ENCODE measurements around the gene RELCH. TPM values are rescaled to one million over a fixed set of nuclear protein-coding genes. Genes with fewer than 3 reads are reported as not detected.

RELCH gene
- total RNA-seq, 1 donor from 2014 or later: 44.6 TPM

DNA sequence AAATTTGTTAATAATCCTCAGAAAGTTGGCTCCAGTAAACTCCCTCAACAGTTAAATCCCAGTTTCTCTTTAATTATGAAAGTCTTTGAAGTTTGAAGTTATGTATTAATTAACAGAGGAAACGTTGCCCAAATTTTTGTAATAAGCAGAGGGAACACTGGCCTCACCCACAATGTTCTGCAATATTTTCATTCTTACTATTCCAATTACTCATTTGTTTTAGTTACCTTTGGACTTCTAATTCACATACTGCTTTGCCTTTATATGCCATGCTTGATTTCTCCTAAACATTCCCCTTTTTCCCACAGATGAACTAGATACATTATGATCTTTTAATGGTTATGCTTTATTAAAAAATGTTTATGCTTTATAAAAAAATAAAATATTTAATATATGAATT is 61.3 kb downstream of the RELCH start:
- TF ChIP-seq, protein P1, sequence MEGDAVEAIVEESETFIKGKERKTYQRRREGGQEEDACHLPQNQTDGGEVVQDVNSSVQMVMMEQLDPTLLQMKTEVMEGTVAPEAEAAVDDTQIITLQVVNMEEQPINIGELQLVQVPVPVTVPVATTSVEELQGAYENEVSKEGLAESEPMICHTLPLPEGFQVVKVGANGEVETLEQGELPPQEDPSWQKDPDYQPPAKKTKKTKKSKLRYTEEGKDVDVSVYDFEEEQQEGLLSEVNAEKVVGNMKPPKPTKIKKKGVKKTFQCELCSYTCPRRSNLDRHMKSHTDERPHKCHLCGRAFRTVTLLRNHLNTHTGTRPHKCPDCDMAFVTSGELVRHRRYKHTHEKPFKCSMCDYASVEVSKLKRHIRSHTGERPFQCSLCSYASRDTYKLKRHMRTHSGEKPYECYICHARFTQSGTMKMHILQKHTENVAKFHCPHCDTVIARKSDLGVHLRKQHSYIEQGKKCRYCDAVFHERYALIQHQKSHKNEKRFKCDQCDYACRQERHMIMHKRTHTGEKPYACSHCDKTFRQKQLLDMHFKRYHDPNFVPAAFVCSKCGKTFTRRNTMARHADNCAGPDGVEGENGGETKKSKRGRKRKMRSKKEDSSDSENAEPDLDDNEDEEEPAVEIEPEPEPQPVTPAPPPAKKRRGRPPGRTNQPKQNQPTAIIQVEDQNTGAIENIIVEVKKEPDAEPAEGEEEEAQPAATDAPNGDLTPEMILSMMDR (IDR thresholded peaks at IDR 0.05; ENCODE audit: partially characterized antibody, unreplicated experiment): no peak
- DNase-seq: no peak
- H3K36me3 Mint-ChIP-seq (ENCODE audit: unreplicated experiment): no peaks in the 10 kb centered on the region
- no peak overlapping the region for H3K4me3 Mint-ChIP-seq (ENCODE audit: unreplicated experiment)
- no peaks in the 10 kb centered on the region for H3K27me3 Mint-ChIP-seq (ENCODE audit: unreplicated experiment)
- no peak overlapping the region for H3K27ac Mint-ChIP-seq (ENCODE audit: unreplicated experiment)
- no peaks in the 10 kb centered on the region for H3K9me3 Mint-ChIP-seq (ENCODE audit: unreplicated experiment)
- no peaks in the 10 kb centered on the region for H3K4me1 Mint-ChIP-seq (ENCODE audit: low read depth, unreplicated experiment)

DNA sequence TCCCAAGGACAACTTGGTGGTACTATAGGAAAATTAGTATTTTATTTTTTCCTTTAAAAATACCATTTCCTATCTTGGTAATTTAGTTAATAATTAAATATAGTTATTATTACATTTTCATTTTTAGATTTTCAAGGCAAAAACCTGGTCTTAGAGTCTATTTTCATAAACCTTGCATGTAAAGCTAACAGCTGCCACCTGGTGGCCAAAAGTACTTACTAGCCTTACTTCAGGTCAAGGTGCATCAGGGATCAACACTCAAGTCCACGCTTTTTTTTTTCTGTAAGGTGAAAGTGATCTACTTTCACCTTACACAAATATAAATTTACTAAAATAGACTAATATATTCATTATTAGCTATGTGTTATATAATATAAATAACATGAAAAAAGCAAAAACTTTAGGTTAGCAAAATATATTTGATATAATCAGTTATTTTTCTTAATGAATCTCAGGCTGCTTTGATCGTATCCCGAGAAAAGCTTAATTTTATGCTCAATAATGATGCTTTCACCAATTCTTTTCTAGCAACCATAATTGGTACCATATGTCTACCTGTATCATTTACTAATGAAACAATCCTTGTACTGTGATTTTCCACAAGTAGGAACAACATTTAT is 62.5 kb downstream of the RELCH start:
- Mint-ChIP-seq H3K4me1 (ENCODE audit: low read depth, unreplicated experiment) (no peaks in the 10 kb centered on the region), H3K9me3 (ENCODE audit: unreplicated experiment) (no peaks in the 10 kb centered on the region), H3K36me3 (ENCODE audit: unreplicated experiment) (no peaks in the 10 kb centered on the region), H3K4me3 (ENCODE audit: unreplicated experiment) (no peak overlapping the region), H3K27ac (ENCODE audit: unreplicated experiment) (no peak overlapping the region), H3K27me3 (ENCODE audit: unreplicated experiment) (no peaks in the 10 kb centered on the region)
- DNase-seq: peak; percentile 63
- TF ChIP-seq, protein P1 (IDR thresholded peaks at IDR 0.05; ENCODE audit: partially characterized antibody, unreplicated experiment): peak; percentile 86

DNA sequence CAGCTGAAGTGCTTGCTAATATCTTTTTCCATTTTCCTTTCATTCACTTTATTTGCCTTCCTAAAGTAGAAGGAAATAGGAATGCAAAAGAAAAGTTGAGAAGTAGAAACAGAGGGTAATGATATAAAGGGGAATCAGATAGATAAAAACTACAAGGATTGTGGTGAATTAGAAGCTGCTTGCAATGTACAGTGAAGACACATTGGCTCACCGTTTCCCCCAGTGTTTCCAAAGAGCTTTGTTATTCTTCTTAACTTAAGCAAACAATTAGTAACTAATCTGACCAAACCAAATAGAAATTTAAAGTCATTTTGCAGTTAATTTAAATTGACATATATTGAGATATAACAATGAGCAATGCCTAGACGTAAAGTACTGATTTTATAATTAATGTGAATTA is 63.4 kb downstream of the RELCH start:
- TF ChIP-seq, protein P1 (IDR thresholded peaks at IDR 0.05; ENCODE audit: partially characterized antibody, unreplicated experiment): no peak

DNA sequence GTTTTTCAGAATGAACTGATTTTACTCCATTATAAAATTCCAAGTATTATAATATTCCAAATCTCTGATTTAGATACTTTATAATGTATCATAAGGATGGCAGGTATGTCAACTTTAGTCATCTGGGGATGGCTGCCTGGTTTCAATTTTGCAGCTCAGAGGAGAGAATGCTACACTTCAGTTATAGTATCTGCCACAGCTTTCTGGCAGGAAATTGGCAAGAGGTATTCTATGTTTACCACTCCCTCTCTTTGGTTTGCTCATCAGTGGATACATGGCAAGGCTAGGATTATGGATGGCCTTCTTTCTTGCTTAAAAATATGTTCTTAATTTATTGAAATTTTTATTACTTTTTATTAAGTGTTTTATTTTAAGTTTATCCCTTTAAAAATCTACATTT is 71.0 kb downstream of the RELCH start:
- TF ChIP-seq, protein P1 (IDR thresholded peaks at IDR 0.05; ENCODE audit: partially characterized antibody, unreplicated experiment): no peak
- Mint-ChIP-seq H3K4me1 (ENCODE audit: low read depth, unreplicated experiment) (no peaks in the 10 kb centered on the region), H3K36me3 (ENCODE audit: unreplicated experiment) (no peaks in the 10 kb centered on the region), H3K27me3 (ENCODE audit: unreplicated experiment) (no peaks in the 10 kb centered on the region), H3K4me3 (ENCODE audit: unreplicated experiment) (no peak overlapping the region), H3K27ac (ENCODE audit: unreplicated experiment) (no peak overlapping the region), H3K9me3 (ENCODE audit: unreplicated experiment) (no peaks in the 10 kb centered on the region)
- no peak for DNase-seq

More for the DNA sequence above, 63.4 kb downstream of the RELCH start:
- Mint-ChIP-seq H3K4me3 (ENCODE audit: unreplicated experiment) (no peak overlapping the region), H3K36me3 (ENCODE audit: unreplicated experiment) (no peaks in the 10 kb centered on the region), H3K27ac (ENCODE audit: unreplicated experiment) (no peak overlapping the region), H3K27me3 (ENCODE audit: unreplicated experiment) (no peaks in the 10 kb centered on the region), H3K4me1 (ENCODE audit: low read depth, unreplicated experiment) (no peaks in the 10 kb centered on the region), H3K9me3 (ENCODE audit: unreplicated experiment) (no peaks in the 10 kb centered on the region)
- DNase-seq: no peak

DNA sequence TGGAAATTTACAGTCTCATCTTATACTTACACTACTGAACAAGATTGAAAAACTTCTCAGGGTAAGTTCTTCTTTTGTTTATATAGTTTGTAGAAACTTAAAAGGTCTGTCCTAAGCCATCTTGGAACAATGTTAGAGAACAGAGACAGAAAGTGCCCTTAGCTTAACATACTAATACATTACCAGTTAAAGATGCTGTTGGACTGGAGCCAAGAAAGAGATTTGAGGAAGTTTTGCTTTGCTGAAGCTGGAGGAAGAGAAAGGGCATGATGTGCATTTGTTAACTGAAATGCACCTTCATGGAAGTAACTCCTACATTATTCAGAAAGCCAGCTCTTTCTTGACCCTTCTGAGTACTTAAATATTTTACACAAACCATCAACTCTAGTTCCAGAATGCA is 71.6 kb downstream of the RELCH start:
- Mint-ChIP-seq H3K27me3 (ENCODE audit: unreplicated experiment) (no peaks in the 10 kb centered on the region), H3K4me3 (ENCODE audit: unreplicated experiment) (no peak overlapping the region), H3K36me3 (ENCODE audit: unreplicated experiment) (no peaks in the 10 kb centered on the region), H3K4me1 (ENCODE audit: low read depth, unreplicated experiment) (no peaks in the 10 kb centered on the region), H3K27ac (ENCODE audit: unreplicated experiment) (peak overlapping the region; percentile 11), H3K9me3 (ENCODE audit: unreplicated experiment) (no peaks in the 10 kb centered on the region)
- no peak for DNase-seq
- TF ChIP-seq, protein P1 (IDR thresholded peaks at IDR 0.05; ENCODE audit: partially characterized antibody, unreplicated experiment): no peak

Data from glutamatergic neuron (in vitro differentiated cells).